Cerebellar cortex (tissue), 1 donor: ENCODE results near the gene DHRS7B.
"Not testable (repeated sequence)": the region's sequence is repeated elsewhere in the genome, so short reads cannot be mapped to it uniquely, and the experiment has no call there.

Source experiments
- DNase-seq: peaks from one replicate; pipeline ENCODE4 v3.0.0-alpha.2; 2015; ENCODE audit warnings: low spot score

The DHRS7B gene, protein sequence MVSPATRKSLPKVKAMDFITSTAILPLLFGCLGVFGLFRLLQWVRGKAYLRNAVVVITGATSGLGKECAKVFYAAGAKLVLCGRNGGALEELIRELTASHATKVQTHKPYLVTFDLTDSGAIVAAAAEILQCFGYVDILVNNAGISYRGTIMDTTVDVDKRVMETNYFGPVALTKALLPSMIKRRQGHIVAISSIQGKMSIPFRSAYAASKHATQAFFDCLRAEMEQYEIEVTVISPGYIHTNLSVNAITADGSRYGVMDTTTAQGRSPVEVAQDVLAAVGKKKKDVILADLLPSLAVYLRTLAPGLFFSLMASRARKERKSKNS

GRCh38 chr17:21126645-21127508 lies at the start of gene DHRS7B:
TSS of gene DHRS7B (plus strand) at chr17:21126964. CDS start at chr17:21126972, 8 bp downstream.
- peak; percentile 98 for DNase-seq

- DNase-seq: no peak
These were observed 49.5 kb upstream of the DHRS7B start for GRCh38 chr17:21077281-21077680.

DNA sequence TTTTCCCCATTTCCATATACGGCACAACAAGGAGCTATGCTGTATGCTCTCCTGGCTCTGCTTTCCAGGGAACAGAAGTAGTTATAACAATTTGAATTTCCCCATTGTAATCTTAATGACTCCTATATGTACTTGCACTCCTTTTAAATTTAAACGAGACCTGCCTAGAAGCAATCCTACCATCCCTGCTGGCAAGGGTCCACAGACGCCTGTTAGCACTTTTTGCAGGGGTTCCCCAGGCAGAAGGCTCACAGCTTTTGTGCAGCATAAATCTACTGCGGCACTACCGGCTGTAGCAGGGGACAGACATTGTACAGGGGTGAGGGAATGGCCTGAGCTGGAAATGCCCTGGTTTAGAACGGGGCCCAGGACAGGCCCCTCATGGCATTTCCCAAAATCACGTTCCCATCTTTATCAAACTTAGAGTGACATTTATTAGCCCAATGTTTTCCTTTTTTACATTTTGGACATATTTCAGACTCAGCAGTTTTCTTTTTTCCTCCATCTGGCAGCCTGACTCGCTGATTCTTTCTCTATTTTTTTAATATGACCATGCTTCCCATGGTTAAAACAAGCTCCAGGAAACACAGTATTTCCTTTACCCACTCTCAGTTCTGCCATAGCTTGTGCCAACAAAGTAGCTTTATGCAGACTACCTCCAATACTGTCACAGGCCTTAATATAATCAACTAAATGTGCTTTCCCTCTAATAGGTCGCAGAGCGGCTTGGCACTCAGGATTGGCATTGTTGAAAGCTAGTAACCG lies 48.6 kb upstream of the DHRS7B start:
- DNase-seq: peak; percentile 68

- DNase-seq: peak; percentile 51
These were observed 47.6 kb upstream of the DHRS7B start for GRCh38 chr17:21079196-21079595.

DNA sequence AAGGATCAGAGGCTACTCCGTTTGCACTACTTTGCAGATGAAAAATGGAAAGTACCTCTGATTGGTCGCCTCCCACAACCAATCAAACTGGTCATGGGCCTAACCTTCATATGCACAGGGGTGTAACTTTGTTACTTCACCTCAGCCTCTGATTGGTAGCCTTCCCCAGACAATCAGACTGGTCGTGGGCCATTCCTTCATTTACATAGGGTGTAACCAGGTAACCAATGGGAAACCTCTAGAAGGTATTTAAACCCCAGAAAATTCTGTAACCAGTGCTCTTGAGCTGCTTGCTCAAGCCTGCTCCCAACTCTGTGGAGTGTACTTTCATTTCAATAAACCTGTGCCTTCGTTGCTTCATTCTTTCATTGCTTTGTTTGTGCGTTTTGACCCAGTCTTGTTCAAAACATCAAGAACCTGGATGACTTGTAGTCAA lies 44.7 kb upstream of the DHRS7B start:
- DNase-seq: no peak

DNA sequence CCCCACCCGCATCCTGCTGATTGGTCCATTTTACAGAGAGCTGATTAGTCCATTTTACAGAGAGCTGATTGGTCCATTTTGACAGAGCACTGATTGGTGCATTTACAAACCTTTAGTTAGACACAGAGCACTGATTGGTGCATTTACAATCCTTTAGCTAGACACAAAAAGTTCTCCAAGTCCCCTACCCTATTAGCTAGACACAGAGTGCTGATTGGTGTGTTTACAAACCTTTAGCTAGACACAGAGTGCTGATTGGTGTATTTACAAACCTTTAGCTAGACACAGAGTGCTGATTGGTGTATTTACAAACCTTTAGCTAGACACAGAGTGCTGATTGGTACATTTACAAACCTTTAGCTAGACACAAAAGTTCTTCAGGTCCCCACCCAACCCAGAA lies 41.5 kb upstream of the DHRS7B start:
- DNase-seq: not testable (repeated sequence)

DNA sequence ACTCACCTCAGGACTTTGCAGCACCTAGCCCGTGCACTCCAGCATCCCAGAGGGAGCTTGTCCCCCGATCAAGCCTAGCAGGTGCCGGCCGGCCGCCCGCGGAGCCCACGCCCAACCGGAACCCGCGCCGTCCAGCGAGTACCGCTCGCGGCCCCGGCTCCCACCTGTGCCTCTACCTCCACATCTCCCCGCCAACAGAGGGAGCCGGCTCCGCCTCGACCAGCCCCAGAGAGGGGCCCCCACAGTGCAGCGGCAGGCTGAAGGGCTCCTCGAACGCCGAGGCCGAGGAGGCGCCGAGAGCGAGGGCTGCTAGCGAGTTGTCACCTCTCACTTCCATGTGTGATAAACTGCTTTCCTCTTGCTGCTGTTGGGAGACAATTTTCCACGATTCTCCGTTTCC lies 41.1 kb upstream of the DHRS7B start:
- DNase-seq: no peak

- DNase-seq: no peak
These were observed 37.6 kb upstream of the DHRS7B start for GRCh38 chr17:21089145-21089544.

- DNase-seq: no peak
These were observed 36.5 kb upstream of the DHRS7B start for GRCh38 chr17:21089933-21090901.

DNA sequence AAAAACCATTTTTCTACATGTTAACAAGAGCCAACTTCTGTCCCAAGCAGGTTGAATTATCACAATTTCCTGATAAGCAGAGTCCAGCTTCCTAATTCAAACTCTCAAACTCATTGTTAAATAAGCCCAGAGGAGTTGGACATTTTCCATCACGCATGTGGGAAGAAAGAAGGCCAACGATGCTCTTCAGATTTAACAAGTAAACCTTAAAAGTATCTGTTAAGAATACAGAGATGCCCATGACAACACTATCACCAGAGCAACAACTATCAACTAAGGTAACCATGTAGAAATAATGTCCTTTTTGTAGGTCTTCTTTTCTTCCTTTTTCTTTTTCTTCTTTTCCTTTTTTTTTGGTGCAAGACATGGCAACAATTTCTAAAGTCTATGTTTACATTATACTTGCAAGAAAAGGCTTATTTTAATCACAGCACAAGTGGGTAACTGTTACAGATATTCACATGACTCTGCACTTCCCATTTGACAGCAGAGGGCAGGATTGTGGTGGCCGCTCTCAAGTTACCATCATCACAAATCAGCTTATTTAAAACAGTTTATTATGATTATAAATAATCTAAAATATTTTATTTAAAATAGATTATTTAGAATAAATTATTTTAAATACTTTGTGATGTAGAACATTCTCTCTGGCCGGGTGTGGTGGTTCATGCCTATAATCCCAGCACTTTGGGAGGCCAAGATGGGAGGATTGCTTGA lies 35.7 kb upstream of the DHRS7B start:
- DNase-seq: no peak

DNA sequence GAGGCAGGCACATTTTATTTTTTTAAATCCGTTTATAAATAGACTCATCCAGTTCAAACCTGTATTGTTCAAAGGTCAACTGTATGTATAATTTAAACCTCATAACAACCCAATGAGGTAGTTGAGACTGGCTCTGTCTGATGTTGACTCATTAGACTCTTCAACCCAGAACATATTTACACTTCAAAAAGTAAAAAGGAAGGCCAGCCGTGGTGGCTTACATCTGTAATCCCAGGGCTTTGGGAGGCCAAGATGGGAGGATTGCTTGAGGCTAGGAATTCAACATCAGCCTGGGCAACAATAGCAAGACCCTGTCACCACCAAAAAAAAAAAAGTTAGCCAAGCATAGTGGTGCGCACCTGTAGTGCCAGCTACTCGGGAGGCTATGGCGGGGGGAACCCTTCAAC lies 32.5 kb upstream of the DHRS7B start:
- no peak for DNase-seq

DNA sequence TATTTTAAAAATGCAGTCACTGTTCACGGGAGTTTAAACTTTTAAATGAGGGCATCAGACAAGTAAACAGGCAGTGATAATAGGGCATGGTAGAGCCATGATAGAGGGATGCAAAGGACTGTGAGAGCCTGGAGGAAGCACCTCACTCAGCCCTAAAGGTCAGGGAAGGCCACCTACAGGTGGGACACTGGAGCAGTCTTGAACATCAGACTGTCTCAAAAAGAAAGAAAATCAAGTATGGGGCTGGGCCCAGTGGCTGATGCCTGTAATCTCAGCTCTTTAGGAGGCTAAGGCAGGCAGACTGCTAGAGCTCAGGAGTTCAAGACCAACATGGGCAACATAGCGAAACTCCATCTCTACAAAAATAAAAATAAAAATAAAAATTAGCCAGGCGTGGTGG lies 31.0 kb upstream of the DHRS7B start:
- no peak for DNase-seq

DNA sequence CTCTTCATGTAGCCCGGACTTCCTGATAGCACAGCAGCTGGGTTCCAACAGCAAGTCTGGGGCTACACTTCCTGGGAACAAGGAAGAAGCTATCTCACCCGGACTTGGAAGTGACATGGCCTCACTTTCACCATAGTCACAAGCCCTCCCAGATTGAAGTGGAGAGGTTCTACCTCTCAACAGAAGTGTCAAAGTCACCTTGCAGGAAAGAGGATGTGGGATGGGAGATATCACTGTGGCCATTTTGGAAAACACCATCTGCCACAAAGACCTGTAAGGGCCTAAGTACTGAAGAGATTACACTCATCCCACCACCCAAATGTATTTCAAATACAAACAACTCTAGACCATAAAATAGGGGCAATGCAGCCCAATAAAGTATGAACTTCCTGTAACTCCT lies 29.9 kb upstream of the DHRS7B start:
- DNase-seq: no peak

DNA sequence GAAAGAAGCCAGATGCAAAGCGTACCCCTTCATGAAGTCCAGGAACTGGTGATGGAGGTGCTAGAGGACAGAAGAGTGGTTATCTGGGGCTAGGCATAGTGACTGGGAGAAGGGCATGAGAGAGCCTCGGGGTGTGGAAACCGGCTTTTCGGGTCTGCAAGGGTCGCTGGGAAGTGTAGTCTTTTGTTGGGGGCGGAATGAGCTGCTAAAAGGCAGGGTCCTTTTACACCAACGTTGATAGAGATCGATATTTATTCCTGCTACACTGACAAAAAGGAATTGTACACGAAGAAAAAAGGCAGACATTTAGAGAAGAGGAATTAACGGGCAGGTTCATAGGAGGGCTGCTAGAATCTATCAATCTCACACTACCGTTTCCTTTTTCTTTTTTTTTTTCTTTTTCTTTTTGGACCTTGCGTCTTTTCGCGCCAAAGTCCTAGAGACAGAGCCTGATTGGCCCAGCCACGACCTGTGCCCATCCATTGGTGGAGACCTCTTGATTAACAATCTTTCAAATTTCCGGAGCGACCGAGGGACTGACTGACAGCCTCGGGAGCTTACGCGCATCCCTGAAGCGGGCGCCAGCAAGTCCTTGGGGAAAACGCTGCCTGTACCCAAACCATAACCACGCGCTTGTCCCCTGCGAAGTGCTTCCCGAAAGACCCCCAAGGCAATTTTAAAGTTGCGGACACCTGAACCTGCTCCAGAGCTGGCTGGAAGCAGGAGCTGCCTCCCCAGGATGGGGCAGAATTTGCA lies 27.7 kb upstream of the DHRS7B start:
- peak; percentile 91 for DNase-seq

DNA sequence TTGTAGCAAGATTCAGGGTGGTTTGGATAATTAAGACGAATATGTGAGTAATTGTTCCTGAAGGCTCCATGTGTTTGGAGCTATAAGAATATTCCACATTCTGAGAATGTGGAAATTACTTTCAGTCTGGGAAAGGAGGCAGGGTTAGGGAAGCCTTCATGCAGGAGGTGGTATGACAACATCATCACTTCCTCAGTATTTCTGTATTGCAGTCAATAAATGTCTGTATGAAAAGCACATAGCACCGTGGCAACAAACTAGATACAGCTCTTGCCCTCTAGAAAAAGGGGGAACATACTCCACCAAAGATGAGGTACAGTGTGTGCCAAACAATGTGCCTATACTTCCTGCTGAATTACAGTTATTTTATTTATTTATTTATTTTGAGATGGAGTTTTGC lies 26.1 kb upstream of the DHRS7B start:
- DNase-seq: no peak

DNA sequence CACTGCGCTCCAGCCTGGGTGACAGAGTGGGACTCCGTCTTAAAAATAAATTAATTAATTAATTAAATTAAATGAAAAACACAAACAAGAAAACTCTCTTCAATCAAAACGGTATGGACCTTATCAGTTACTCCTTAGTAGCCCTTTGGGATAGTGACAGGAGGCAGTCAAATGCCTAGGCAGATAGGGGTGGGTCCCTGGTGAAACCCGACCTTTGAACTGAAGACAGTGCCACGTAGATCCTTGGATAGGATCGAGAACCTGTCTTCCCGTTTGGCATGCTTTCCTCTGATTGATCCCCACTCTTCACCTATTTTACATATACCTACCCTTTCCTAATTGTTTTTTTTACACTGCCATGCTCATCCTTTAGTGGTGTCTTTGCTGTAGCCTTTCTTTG lies 22.2 kb upstream of the DHRS7B start:
- DNase-seq: no peak

DNA sequence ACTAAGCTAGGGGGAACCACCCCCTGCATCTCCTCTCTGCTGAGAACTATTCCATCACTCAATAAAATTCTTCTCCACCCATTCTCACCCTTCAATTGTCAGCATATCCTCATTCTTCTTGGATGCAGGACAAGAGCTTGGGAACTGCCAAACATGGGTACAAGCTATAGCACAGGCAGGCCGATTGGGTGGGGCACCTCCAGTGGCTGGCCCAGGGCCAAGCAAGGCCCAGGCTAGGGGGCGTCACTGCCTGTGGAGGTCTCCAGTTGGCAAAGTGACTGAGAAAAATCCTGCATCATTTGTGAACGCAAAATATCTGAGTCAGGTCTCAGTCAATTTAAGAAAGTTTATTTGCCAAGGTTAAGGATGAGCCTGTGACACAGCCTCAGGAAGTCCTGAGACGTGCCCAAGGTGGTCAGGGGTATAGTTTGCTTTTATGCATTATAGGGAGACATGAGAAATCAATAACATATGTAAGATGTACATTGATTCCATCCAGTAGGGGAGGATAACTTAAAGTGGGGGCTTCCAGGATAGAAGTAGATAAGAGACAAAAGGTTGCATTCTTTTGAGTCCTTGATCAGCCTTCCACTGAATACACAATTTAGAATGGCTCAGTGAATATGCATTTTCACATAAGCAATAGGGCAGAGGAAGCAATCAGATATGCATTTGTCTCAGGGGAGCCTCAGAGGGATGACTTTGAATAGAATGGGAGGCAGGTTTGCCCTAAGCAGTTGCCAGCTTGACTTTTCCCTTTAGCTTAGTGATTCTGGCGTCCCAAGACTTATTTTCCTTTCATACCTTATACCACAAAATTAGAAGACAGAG lies 21.5 kb upstream of the DHRS7B start:
- DNase-seq: no peak

DNA sequence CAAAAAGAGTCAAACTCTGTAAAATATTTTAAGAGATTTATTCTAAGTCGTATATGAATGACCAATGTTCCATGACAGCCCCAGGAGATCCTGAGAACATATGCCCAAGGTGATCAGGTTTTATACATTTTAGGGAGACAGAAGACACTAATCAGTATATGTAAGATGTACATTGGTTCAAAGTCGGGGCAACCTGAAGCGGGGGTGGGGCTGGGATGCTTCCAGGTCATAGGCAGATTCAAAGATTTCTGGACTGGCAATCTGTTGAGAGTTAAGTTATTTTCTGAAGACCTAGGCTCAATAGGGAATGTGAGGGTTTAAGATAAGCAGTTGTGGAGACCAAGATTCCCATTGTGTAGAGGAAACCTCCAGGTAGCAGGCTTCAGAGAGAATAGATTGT lies 20.4 kb upstream of the DHRS7B start:
- DNase-seq: no peak

DNA sequence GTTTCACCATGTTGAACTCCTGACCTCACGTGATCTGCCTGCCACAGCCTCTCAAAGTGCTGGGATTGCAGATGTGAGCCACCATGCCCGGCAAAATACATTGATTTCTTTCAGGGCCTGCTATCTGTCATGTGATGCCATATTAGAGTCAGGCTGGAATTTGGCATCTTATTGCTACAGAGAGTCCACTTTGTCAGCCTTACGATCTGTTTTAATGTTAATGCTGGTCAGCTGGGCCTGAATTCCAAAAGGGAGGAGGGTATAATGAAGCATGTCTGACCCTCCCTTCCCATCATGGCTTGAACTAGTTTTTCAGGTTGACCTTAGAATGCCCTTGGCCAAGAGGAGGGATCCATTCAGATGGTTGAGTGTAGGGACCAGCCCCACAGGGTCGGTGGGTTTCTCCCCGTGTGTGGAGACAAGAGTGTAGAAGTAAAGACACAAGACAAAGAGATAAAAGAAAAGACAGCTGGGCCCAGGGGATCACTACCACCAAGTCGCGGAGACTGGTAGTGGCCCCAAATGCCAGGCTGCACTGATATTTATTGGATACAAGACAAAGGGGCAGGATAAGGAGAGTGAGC lies 19.6 kb upstream of the DHRS7B start:
- DNase-seq: not testable (repeated sequence)
